Activated naive CD8-positive, alpha-beta T cell (primary cell): Measurements from ENCODE around the gene HDAC8.
"Not testable (repeated sequence)": the region's sequence is repeated elsewhere in the genome, so short reads cannot be mapped to it uniquely, and the experiment has no call there.

Source experiments
- H3K27ac Mint-ChIP-seq: one replicate; pipeline ENCODE4 v1.8.0; 2021; ENCODE audit warnings: mixed read lengths
- H3K27me3 Mint-ChIP-seq: one replicate; pipeline ENCODE4 v1.8.0; 2021; ENCODE audit warnings: mixed read lengths
- H3K36me3 Mint-ChIP-seq: one replicate; pipeline ENCODE4 v1.8.0; 2021; ENCODE audit warnings: mixed read lengths
- H3K4me1 Mint-ChIP-seq: one replicate; pipeline ENCODE4 v1.8.0; 2021; ENCODE audit warnings: low read depth, mixed read lengths
- H3K4me3 Mint-ChIP-seq: one replicate; pipeline ENCODE4 v1.8.0; 2021; ENCODE audit warnings: mild to moderate bottlenecking, mixed read lengths
- H3K9me3 Mint-ChIP-seq: one replicate; pipeline ENCODE4 v1.8.0; 2021; ENCODE audit warnings: low read depth, mixed read lengths

The HDAC8 gene

DNA sequence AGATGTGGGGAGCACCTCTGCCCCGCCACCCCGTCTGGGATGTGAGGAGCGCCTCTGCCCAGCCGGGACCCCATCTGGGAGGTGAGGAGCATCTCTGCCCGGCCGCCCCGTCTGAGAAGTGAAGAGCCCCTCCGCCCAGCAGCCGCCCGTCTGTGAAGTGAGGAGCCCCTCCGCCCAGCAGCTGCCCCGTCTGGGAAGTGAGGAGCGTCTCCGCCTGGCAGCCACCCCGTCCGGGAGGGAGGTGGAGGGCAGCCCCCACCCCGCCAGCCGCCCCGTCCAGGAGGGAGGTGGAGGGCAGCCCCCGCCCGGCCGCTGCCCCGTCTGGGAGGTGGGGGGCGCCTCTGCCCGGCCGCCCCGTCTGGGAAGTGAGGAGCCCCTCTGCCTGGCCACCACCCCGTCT is 13.0 kb downstream of the HDAC8 start:
- not testable (repeated sequence) for H3K27ac Mint-ChIP-seq, H3K9me3 Mint-ChIP-seq, H3K4me3 Mint-ChIP-seq, H3K27me3 Mint-ChIP-seq
- Mint-ChIP-seq H3K36me3 (peaks cover 16% of the 10 kb centered on the region), H3K4me1 (peaks cover 20% of the 10 kb centered on the region)

DNA sequence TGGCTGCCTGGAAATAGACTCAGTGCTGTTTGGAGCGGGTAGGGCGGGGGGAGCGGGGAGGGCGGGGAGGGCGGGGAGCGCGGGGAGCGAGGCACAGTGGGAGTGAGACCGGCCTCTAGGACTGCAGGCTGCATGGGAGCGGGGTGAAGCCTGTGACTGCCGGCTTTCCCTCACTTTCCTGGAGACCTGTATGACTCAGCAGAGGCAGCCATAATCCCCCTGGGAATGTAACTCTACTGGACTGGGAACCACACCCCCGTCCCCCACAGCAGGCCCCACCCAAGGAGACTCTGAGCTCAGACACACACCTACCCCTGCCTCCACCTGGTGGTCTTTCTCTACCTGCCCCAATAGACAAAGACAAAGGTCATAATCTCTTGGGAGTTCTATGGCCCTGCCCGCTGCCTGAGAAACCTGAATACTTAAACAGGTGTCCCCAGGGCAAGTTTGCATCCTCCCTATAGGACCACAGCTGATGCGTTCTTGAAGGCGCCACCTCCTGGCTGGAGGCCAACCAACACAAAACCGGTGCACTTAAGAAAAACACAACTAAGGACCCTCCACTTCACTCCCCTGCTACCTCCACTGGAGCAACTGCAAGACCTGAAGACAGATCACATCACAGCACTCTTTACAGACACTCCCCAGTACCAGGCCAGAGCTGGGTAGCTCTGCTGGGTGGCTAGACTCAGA is 18.0 kb downstream of the HDAC8 start:
- Mint-ChIP-seq H3K27ac (no peak overlapping the region), H3K36me3 (peaks cover 12% of the 10 kb centered on the region), H3K9me3 (no peaks in the 10 kb centered on the region), H3K27me3 (no peaks in the 10 kb centered on the region), H3K4me3 (no peak overlapping the region), H3K4me1 (peaks cover 21% of the 10 kb centered on the region)

DNA sequence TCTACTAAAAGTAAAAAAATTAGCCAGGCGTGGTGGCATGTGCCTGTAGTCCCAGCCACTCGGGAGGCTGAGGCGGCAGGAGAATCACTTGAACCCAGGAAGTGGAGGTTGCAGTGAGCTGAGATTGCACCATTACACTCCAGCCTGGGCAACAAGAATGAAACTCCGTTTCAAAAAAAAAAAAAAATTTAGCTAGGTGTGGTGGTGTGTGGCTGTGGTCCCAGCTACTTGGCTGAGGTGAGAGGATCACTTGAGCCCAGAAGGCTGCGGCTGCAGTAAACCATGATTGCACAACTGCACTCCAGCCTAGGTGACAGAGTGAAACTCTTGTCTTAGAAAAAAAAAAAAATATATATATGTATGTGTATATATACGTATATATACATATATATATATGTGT is 20.2 kb downstream of the HDAC8 start:
- not testable (repeated sequence) for H3K27ac Mint-ChIP-seq, H3K4me3 Mint-ChIP-seq, H3K9me3 Mint-ChIP-seq, H3K27me3 Mint-ChIP-seq
- Mint-ChIP-seq H3K4me1 (peaks cover 10% of the 10 kb centered on the region), H3K36me3 (peaks cover 12% of the 10 kb centered on the region)

DNA sequence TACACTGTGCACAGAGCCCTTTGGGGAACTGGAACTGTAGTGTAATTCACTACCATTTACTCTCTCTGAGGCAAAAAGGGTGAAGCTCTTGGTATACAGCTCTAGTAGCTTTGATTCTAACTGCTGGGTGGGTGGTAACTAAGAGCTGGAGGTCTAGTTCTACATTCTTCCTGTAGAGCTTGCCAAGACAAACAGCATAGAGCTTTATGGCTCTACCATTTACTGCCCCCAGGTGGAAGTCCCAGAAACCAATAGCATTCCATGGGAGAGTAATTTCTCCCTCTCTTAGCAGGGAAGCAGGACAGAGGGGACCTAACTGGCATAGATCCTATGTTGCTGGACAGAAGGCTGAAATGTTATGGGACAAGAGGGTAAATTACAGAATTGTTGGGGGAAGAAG is 26.7 kb downstream of the HDAC8 start:
- no peak overlapping the region for H3K27ac Mint-ChIP-seq
- peaks cover 21% of the 10 kb centered on the region for H3K36me3 Mint-ChIP-seq
- H3K9me3 Mint-ChIP-seq, result no peaks in the 10 kb centered on the region
- no peaks in the 10 kb centered on the region for H3K27me3 Mint-ChIP-seq
- H3K4me1 Mint-ChIP-seq, result peaks cover 2% of the 10 kb centered on the region
- no peak overlapping the region for H3K4me3 Mint-ChIP-seq

DNA sequence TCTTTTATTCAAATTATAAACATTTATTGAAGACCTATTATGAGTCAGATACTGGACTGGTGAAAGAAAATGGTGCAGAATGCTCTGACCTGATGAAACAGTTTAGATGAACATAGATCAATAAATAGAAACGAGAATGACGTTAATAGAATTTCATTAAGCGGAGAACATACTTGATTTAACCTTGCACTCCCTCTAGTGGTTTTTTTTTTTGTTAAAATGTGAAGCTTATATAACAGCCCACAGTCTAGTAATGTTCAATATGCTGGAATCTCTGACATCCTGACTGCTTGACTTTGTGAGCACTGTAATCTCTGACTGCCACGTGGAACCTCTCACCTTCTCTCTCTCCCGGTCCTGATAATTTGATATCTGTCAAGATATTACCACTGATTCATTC is 32.3 kb downstream of the HDAC8 start:
- Mint-ChIP-seq H3K9me3 (no peaks in the 10 kb centered on the region), H3K36me3 (peaks cover 8% of the 10 kb centered on the region), H3K27ac (no peak overlapping the region), H3K27me3 (no peaks in the 10 kb centered on the region), H3K4me1 (peaks cover 2% of the 10 kb centered on the region), H3K4me3 (no peak overlapping the region)

DNA sequence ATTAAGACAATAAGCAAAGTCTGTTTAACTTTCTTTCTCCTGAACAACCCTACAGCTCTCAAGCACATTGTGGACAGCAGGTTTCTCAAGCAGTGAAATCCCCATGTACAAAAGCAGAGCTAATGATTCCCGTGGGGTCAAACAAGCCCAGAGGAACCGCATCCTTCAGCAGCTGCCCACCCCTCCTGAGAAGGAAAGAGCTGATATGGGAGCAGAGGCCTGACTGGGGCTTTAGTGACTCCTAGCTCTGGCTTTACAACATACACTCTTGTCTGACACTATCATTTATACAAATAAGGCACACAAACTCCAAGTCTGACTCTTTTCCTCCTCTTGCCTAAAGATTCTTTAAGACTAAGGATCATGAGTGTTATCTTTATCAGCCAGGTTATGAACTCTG is 32.8 kb downstream of the HDAC8 start:
- Mint-ChIP-seq H3K9me3 (no peaks in the 10 kb centered on the region), H3K36me3 (peaks cover 6% of the 10 kb centered on the region), H3K4me3 (no peak overlapping the region), H3K27ac (no peak overlapping the region), H3K27me3 (no peaks in the 10 kb centered on the region), H3K4me1 (peaks cover 2% of the 10 kb centered on the region)

DNA sequence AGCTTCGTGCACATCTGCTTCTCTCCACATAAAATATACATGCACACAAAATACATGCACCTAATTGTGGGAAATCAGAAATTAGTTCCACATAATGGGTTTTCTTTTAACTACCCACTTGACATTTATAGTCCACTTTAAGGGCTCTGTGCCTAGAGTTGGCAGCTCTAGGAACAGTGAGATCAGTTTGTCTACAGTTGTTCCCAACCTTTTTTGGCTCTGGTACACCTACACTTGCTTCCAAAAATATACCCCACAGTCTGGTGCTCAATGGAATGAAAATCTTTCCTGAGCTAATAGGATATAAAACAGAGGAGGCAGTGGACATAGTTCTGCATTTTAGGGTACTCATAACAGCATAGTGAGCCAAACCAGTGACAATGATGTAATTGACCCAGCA is 36.1 kb downstream of the HDAC8 start:
- Mint-ChIP-seq H3K4me3 (no peak overlapping the region), H3K36me3 (peaks cover 3% of the 10 kb centered on the region), H3K27ac (no peak overlapping the region), H3K9me3 (no peaks in the 10 kb centered on the region), H3K27me3 (no peaks in the 10 kb centered on the region), H3K4me1 (peaks cover 2% of the 10 kb centered on the region)

DNA sequence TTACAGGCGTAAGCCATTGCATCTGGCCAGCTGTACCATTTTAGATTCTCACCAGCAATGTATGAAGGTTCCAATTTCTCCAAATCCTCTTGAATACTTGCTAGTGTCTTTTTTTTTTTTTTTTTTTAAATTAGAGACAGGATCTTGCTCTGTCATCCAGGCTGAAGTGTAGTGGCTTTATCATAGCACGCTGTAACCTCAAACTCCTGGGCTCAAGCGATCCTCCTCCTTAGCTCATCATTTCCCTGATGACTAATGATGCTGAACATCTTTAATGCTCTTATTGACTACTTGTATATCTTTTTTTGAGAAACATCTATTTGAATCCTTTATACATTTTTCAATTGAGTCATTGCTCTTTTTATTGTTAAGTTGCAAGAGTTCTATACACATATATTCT is 40.3 kb downstream of the HDAC8 start:
- H3K9me3 Mint-ChIP-seq, result no peaks in the 10 kb centered on the region
- H3K36me3 Mint-ChIP-seq, result peaks cover 15% of the 10 kb centered on the region
- no peaks in the 10 kb centered on the region for H3K27me3 Mint-ChIP-seq
- no peak overlapping the region for H3K4me3 Mint-ChIP-seq
- no peaks in the 10 kb centered on the region for H3K4me1 Mint-ChIP-seq
- H3K27ac Mint-ChIP-seq, result no peak overlapping the region

DNA sequence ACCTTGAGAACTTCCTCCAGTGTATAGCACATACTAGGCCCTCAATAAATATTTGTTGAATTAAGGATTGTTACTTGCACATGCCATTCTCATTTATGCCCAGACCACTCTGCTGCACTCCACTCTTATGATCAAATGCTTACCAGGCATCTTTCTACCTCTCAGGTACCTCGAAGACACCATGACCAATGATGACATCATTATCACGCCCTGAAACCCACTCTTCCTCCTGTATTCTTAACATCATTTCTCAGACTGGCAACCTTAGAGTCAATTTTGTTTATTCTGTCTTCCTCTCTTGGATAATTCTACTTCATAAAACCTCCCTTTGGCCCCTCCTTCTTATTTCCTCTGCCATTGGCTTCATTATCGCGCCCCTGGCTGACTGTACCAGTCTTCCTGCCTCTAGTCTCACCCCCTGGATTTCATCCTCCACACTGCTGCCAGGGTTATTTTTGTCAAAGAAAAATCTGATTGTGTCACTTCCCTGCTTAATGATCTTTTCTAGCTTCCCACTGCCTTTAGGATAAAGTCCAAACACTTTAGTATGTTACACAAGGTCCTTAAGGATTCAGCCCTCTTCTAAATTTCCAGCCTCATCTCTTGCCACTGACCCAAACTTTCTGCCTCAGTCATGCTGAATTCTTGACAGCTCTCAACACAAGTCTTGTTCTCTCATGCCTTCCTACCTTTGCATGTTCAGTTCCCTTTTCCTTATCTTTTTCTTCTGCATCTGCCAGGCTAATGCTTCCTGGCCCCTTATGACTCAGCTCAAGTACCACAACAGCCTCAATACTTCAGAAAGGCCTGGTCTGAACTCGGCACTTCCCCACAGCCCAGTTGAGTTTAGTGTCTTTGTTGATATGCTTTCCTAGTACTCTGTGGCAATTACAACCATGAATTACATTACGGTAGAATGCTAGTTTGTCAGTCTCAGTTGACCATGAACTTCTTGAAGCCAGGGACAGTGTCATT is 45.8 kb downstream of the HDAC8 start:
- Mint-ChIP-seq H3K4me3 (no peak overlapping the region), H3K36me3 (peaks cover 27% of the 10 kb centered on the region), H3K27ac (no peak overlapping the region), H3K9me3 (no peaks in the 10 kb centered on the region), H3K27me3 (no peaks in the 10 kb centered on the region), H3K4me1 (peaks cover 8% of the 10 kb centered on the region)

DNA sequence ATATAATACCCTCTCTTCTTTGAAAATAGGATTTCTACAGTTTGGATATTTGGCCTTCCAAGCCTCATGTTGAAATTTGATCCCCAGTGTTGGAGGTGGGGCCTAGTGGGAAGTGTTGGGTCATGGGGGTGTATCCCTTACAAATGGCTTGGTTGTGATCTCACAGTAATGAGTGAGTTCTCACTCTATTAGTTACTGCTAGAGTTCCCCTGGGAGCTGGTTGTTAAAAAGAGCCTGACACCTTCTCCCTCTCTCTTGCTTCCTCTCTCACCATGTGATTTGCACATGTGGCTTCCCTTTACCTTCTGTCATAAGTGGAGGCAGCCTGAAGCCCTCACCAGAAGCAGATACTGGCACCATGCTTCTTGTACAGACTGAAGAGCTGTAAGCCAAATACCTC is 73.9 kb downstream of the HDAC8 start:
- no peaks in the 10 kb centered on the region for H3K27me3 Mint-ChIP-seq
- peaks cover 39% of the 10 kb centered on the region for H3K36me3 Mint-ChIP-seq
- peaks cover 2% of the 10 kb centered on the region for H3K4me1 Mint-ChIP-seq
- H3K27ac Mint-ChIP-seq, result no peak overlapping the region
- H3K9me3 Mint-ChIP-seq, result peaks cover 4% of the 10 kb centered on the region
- H3K4me3 Mint-ChIP-seq, result no peak overlapping the region

DNA sequence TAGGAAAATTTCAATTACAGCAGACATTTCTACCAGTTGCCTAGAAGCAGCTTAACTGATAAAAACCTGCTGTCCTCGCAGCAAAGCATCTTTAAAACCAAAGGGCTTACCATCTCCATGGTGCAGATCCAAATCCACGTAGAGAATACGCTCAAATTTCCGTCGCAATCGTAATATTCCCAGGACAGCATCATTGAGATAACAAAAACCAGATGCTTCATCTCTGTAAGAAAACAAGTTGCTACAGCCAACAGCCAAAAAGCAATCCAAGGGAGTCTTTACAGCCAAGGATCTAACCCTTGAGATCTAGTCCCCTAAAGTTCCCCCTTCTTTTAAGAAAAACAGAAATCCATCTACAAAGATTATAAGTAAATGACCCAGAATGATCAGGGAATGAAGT is 77.6 kb downstream of the HDAC8 start:
- peaks cover 37% of the 10 kb centered on the region for H3K36me3 Mint-ChIP-seq
- no peak overlapping the region for H3K4me3 Mint-ChIP-seq
- no peaks in the 10 kb centered on the region for H3K9me3 Mint-ChIP-seq
- H3K27me3 Mint-ChIP-seq, result no peaks in the 10 kb centered on the region
- H3K27ac Mint-ChIP-seq, result no peak overlapping the region
- H3K4me1 Mint-ChIP-seq, result no peaks in the 10 kb centered on the region

DNA sequence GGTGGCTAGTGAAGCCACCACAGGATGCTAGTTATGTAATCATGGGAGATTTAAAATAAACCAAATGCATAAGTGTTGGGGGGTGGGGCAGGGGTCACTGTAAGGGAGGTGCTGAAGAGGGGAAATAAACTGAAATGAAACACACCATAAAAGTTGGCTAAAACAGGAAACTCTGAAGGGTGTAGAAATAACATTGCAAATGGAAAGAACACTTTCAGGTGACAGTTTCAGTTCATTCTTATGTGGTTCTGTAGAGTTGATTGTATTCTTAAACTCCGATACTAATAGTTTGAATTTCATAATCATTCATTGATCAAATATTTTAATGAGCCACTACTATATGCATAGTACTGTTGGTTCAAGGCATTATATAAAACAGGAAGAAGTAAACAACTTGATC is 80.1 kb downstream of the HDAC8 start:
- no peaks in the 10 kb centered on the region for H3K27me3 Mint-ChIP-seq
- no peak overlapping the region for H3K27ac Mint-ChIP-seq
- no peak overlapping the region for H3K4me3 Mint-ChIP-seq
- H3K36me3 Mint-ChIP-seq, result peaks cover 34% of the 10 kb centered on the region
- H3K4me1 Mint-ChIP-seq, result no peaks in the 10 kb centered on the region
- H3K9me3 Mint-ChIP-seq, result no peaks in the 10 kb centered on the region

DNA sequence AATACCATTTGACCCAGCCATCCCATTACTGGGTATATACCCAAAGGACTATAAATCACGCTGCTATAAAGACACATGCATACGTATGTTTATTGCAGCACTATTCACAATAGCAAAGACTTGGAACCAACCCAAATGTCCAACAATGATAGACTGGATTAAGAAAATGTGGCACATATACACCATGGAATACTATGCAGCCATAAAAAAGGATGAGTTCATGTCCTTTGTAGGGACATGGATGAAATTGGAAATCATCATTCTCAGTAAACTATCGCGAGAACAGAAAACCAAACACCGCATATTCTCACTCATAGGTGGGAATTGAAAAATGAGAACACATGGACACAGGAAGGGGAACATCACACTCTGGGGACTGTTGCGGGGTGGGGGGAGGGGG is 82.4 kb downstream of the HDAC8 start:
- not testable (repeated sequence) for H3K4me1 Mint-ChIP-seq, H3K27me3 Mint-ChIP-seq
- H3K36me3 Mint-ChIP-seq, result peaks cover 30% of the 10 kb centered on the region

DNA sequence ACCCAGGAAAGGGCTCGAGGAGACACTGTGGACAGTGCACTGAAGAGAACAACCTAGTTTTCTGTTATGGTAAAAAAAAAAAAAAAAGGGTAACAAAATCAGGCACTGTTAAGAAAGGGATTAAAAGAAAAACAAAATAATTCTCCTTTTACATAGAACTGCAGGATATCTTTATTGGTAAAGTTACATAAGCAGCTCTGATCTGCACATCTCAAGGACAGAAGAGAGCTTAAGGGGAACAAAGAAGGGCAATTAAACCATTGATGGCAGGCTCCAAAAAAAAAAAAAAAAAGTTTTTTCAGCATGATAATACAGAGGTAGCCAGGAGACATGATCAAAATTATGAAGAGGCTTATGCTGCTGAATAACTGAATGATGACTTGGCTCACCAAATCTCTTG is 85.0 kb downstream of the HDAC8 start:
- H3K27me3 Mint-ChIP-seq, result no peaks in the 10 kb centered on the region
- H3K36me3 Mint-ChIP-seq, result peaks cover 21% of the 10 kb centered on the region
- H3K9me3 Mint-ChIP-seq, result no peaks in the 10 kb centered on the region
- no peaks in the 10 kb centered on the region for H3K4me1 Mint-ChIP-seq
- no peak overlapping the region for H3K27ac Mint-ChIP-seq
- H3K4me3 Mint-ChIP-seq, result no peak overlapping the region

More for the DNA sequence above, 82.4 kb downstream of the HDAC8 start:
- not testable (repeated sequence) for H3K27ac Mint-ChIP-seq, H3K4me3 Mint-ChIP-seq, H3K9me3 Mint-ChIP-seq

DNA sequence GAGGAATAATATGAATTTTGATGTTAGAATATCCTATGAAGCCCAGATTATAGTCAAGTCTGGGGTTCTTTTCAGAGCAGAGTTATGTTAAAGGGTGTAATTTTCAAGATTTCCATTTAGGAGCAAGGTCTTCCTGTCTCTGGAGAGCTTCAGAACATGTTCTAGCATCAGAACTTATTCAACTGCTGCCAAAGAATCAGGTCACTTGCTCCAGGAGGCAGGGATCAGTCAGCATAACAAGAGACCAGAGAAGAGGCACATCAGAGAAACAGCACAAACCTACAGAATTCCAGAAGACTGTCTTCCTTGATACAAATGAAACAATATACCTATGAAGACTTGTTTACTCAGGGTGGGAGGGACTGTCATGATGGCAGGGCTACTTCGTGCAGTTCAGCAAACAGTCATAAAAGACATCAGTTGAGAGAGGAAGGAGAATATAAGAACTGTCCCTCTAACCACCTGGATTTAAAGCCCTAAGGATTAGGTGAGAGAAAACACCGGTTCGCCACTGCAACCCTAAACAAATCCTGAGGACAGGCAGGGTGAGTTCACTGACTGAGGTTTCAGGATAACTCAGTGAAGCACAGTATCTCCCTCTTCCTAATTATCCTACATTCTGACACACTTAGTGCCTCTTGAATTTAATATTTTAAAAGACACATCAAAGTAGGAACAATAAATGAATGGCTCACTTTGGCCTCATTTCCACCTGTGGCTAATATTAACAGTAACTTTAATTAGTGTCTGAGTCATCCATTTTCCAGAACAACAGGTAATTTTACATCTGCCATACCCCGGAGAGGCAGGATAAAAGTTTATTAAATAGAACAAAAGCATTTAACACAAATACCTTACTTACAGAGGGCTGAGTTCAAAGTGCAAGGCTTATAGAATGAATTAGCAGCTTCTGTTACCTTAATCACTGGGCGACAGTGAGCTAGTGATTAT is 93.0 kb downstream of the HDAC8 start:
- Mint-ChIP-seq H3K9me3 (no peaks in the 10 kb centered on the region), H3K4me3 (no peak overlapping the region), H3K27me3 (no peaks in the 10 kb centered on the region), H3K36me3 (peaks cover 20% of the 10 kb centered on the region), H3K27ac (no peak overlapping the region), H3K4me1 (no peaks in the 10 kb centered on the region)
